ENCODE measurements around the gene STAMBP. TPM values are rescaled to one million over a fixed set of nuclear protein-coding genes. Genes with fewer than 3 reads are reported as not detected.
"Not testable (repeated sequence)": the region's sequence is repeated elsewhere in the genome, so short reads cannot be mapped to it uniquely, and the experiment has no call there.

Gene STAMBP
- total RNA-seq, 6 experiments from 2014 or later: 10.9 to 23.9 (median 16.9) TPM

DNA sequence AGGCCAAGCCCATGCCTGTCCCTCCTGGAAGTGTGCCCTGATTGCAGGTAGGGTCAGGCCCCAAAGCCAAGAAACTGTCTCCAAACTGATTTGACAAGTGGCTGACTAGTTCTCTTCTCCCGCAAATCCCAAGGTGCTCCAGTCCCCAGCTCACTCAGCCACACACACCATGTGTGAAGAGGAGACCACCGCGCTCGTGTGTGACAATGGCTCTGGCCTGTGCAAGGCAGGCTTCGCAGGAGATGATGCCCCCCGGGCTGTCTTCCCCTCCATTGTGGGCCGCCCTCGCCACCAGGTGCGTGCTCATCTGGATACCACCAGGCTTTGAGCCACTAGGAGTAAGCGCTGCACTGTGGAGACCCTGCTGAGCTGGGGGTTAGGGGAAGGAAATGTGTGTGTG, 72.4 kb downstream of the STAMBP start:
- intact Hi-C loops (cut with DNase I): no loop called here
- TF ChIP-seq, protein P1, sequence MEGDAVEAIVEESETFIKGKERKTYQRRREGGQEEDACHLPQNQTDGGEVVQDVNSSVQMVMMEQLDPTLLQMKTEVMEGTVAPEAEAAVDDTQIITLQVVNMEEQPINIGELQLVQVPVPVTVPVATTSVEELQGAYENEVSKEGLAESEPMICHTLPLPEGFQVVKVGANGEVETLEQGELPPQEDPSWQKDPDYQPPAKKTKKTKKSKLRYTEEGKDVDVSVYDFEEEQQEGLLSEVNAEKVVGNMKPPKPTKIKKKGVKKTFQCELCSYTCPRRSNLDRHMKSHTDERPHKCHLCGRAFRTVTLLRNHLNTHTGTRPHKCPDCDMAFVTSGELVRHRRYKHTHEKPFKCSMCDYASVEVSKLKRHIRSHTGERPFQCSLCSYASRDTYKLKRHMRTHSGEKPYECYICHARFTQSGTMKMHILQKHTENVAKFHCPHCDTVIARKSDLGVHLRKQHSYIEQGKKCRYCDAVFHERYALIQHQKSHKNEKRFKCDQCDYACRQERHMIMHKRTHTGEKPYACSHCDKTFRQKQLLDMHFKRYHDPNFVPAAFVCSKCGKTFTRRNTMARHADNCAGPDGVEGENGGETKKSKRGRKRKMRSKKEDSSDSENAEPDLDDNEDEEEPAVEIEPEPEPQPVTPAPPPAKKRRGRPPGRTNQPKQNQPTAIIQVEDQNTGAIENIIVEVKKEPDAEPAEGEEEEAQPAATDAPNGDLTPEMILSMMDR (IDR thresholded peaks at IDR 0.05): no peak
- no peak for TF ChIP-seq POLR2A (IDR thresholded peaks at IDR 0.05)
- no peak for DNase-seq
- ATAC-seq: no peak
- Histone ChIP-seq H3K27ac (no peak overlapping the region), H3K4me1 (no peaks in the 10 kb centered on the region), H3K36me3 (no peaks in the 10 kb centered on the region), H3K27me3 (no peaks in the 10 kb centered on the region), H3K4me3 (no peak overlapping the region), H3K9me3 (no peaks in the 10 kb centered on the region)
- 82% methylated on average over 4 of the region's 10 CpGs for WGBS (ENCODE audit: insufficient coverage, low coverage, low lambda C conversion rate, missing lambda C conversion rate)

DNA sequence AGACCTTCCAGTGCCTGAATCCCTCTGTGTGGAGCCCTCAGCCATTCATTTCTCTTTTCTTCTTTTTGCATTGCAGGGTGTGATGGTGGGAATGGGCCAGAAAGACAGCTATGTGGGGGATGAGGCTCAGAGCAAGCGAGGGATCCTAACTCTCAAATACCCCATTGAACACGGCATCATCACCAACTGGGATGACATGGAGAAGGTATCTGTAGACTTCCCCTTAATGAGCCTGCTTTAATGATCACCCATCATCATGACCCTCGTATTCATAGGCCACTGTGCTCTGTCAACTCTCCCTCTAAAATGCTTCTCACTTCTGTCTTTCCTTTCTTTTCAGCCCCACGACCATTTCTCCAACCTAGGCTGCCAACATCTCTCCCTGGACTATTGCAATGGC, 73.5 kb downstream of the STAMBP start:
- no peak for DNase-seq
- no peak overlapping the region for H3K27ac ChIP-seq

DNA sequence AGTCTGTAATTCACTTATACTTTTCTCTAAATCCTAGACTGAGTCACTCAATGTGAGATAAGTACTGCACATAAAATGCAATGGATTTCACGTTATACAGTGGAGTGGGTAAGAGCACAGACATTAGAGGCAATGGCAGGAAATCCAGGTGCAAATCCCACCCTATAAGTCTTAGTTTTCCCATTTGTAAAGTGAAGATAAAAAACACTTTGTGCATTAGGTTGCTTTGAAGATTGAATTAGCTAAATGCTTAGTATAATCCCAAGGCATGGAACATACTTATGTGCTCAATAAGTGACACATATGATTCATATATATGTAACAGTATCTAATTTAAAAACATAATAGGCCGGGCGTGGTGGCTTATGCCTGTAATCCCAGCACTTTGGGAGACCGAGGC, 74.6 kb downstream of the STAMBP start:
- no peaks in the 10 kb centered on the region for H3K27me3 ChIP-seq
- no peaks in the 10 kb centered on the region for H3K9me3 ChIP-seq
- no peak for TF ChIP-seq POLR2A (IDR thresholded peaks at IDR 0.05)
- TF ChIP-seq, protein P1 (IDR thresholded peaks at IDR 0.05): no peak
- H3K27ac ChIP-seq: no peak overlapping the region
- no peaks in the 10 kb centered on the region for H3K4me1 ChIP-seq
- 76% methylated on average over 4 of the region's 4 CpGs for WGBS (ENCODE audit: insufficient coverage, low coverage, low lambda C conversion rate, missing lambda C conversion rate)
- intact Hi-C loops (cut with DNase I): no loop called here
- DNase-seq: no peak
- ATAC-seq: no peak
- H3K36me3 ChIP-seq: no peaks in the 10 kb centered on the region
- H3K4me3 ChIP-seq: no peak overlapping the region

More for the DNA sequence above, 73.5 kb downstream of the STAMBP start:
- Histone ChIP-seq H3K27me3 (no peaks in the 10 kb centered on the region), H3K36me3 (no peaks in the 10 kb centered on the region), H3K9me3 (no peaks in the 10 kb centered on the region), H3K4me1 (no peaks in the 10 kb centered on the region), H3K4me3 (no peak overlapping the region)
- TF ChIP-seq, protein P1 (IDR thresholded peaks at IDR 0.05): no peak
- TF ChIP-seq POLR2A (IDR thresholded peaks at IDR 0.05): no peak
- intact Hi-C loops (cut with DNase I): no loop called here
- 67% methylated on average over 3 of the region's 4 CpGs for WGBS (ENCODE audit: insufficient coverage, low coverage, low lambda C conversion rate, missing lambda C conversion rate)
- no peak for ATAC-seq

DNA sequence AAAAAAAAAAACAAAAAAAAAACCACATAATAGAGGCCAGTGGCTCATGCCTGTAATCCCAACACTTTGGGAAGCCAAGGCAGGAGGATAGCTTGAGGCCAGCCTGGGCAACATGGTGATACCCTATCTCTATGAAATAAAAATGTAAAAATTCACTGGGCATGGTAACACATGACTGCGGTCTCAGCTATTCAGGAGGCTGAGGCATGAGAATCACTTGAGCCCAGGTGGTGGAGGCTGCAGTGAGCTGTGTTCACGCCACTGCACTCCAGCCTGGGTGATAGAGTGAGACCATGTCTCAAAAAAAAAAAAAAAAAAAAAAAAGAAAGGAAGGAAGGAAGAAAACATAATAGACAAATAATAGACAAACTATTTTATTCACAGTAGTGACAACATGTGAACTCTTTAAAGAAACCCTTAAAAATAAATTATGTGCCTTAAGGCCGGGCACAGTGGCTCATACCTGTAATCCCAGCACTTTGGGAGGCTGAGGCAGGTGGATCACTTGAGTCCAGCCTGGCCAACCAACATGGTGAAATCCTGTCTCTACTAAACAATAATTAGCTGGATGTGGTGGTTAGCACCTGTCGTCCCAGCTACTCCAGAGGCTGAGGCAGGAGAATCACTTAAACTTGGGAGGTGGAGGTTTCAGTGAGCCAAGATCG, 75.3 kb downstream of the STAMBP start:
- intact Hi-C loops (cut with DNase I): not testable (repeated sequence)

DNA sequence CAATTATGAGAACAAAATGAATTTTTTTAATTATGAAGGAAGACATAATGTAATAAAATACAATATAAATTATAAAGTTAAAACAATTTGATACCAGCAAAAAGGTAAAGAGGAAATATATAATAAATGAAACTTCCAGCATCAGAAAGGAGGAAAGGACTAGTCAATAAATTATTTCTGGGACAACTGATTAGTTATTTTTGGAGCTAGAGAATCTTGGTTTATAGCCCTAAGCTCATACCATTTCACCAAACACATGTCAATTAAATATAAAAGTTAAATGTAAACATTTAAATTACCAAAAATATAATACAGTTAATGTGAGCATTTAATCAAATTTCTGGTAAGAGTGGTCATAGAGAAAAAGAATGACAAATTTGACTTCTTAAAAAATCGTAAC, 76.2 kb downstream of the STAMBP start:
- Histone ChIP-seq H3K36me3 (no peaks in the 10 kb centered on the region), H3K4me3 (no peak overlapping the region), H3K4me1 (no peaks in the 10 kb centered on the region), H3K27me3 (no peaks in the 10 kb centered on the region), H3K9me3 (no peaks in the 10 kb centered on the region), H3K27ac (no peak overlapping the region)
- no peak for TF ChIP-seq POLR2A (IDR thresholded peaks at IDR 0.05)
- TF ChIP-seq, protein P1 (IDR thresholded peaks at IDR 0.05): no peak
- 50% methylated on average over 1 of the region's 1 CpG for whole genome bisulfite sequencing (ENCODE audit: insufficient coverage, low coverage, low lambda C conversion rate, missing lambda C conversion rate)
- intact Hi-C loops (cut with DNase I): no loop called here
- ATAC-seq: no peak
- no peak for DNase-seq

More for the DNA sequence above, 75.3 kb downstream of the STAMBP start:
- H3K27ac ChIP-seq, H3K27me3 ChIP-seq, H3K36me3 ChIP-seq, H3K4me1 ChIP-seq, H3K4me3 ChIP-seq, DNase-seq, H3K9me3 ChIP-seq, ATAC-seq: not testable (repeated sequence)
- 80% methylated on average over 3 of the region's 5 CpGs for WGBS (ENCODE audit: insufficient coverage, low coverage, low lambda C conversion rate, missing lambda C conversion rate)
